ENCODE measurements around the gene SELENOI. TPM values are rescaled to one million over a fixed set of nuclear protein-coding genes. Genes with fewer than 3 reads are reported as not detected.

The SELENOI gene
- total and polyA plus RNA-seq, 8 donors = 15.9 to 34.4 (median 17.9) TPM

DNA sequence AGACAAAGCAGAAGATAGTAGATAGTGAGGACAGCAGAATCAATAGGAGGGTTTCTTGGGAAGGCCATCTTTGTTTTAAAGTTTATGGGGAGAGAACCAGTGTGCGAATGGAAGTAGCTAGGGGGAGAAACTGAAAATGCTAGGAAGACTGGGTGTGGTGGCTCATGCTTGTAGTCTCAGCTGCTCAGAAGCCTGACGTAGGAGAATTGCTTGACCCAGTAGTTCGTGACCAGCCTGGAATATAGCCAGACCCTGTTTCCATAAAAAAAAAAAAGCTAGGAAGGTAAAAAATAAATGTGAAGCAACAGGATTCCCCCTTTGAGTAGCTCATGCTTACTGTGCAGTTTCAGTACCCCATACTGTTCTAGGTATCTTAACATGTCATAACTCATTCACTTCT, 36.6 kb downstream of the SELENOI start:
- Histone ChIP-seq H3K27me3 (no peaks in the 10 kb centered on the region), H3K9me3 (no peaks in the 10 kb centered on the region), H3K4me1 (no peaks in the 10 kb centered on the region), H3K36me3 (peaks cover 0 to 50% of the 10 kb centered on the region in 2 donors), H3K4me3 (no peak overlapping the region), H3K27ac (no peak overlapping the region)
- DNase-seq (no peak), ATAC-seq (no peak)
- TF ChIP-seq, protein P1, sequence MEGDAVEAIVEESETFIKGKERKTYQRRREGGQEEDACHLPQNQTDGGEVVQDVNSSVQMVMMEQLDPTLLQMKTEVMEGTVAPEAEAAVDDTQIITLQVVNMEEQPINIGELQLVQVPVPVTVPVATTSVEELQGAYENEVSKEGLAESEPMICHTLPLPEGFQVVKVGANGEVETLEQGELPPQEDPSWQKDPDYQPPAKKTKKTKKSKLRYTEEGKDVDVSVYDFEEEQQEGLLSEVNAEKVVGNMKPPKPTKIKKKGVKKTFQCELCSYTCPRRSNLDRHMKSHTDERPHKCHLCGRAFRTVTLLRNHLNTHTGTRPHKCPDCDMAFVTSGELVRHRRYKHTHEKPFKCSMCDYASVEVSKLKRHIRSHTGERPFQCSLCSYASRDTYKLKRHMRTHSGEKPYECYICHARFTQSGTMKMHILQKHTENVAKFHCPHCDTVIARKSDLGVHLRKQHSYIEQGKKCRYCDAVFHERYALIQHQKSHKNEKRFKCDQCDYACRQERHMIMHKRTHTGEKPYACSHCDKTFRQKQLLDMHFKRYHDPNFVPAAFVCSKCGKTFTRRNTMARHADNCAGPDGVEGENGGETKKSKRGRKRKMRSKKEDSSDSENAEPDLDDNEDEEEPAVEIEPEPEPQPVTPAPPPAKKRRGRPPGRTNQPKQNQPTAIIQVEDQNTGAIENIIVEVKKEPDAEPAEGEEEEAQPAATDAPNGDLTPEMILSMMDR (IDR thresholded peaks at IDR 0.05) = no peak
- intact Hi-C loops (cut with DNase I) = no loop called here

DNA sequence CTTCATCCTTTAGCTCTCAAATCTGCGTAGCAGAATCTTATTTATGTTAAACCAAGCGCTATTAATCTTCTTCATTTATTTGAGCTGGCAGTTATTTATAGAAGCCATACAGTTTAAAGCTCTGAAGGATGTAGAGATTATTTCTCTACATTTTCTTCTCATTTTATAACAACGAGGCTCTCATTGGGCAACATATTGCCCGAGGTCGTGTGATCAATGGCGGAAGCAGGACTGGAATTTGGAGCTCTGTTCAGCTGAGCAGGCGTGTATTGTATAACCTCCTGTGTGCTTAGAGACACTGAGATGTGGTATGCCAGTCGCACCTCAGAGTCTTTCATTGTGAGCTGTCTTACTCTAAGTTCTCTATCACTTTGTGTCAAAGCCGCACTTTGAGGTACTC, 38.2 kb downstream of the SELENOI start:
- no peak overlapping the region for H3K4me3 ChIP-seq
- no peaks in the 10 kb centered on the region for H3K9me3 ChIP-seq
- H3K4me1 ChIP-seq = no peaks in the 10 kb centered on the region
- ATAC-seq = no peak
- peaks cover 0 to 47% of the 10 kb centered on the region in 2 donors for H3K36me3 ChIP-seq
- intact Hi-C loops (cut with DNase I) = no loop called here
- DNase-seq = no peak
- H3K27me3 ChIP-seq = no peaks in the 10 kb centered on the region
- no peak overlapping the region for H3K27ac ChIP-seq
- TF ChIP-seq, protein P1 (IDR thresholded peaks at IDR 0.05) = no peak

DNA sequence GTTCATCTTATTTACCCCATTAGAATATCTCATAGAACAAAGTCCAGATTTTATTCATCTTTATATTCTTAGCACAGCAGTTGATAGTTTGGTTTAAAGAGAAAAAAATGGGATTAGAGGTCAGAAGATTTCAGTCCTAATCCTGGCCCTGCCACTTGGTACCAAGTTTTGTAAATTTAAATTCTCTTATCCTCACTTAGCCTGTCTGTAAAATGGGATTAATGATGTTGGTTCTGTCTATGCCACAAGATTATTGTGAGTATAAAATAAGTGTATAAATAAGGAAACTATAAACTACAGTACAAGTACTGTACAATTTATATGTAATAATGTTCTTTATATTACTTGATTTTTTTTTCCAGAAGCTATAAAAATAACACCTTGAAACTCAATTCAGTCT, 38.7 kb downstream of the SELENOI start:
- Histone ChIP-seq H3K9me3 (no peaks in the 10 kb centered on the region), H3K27ac (no peak overlapping the region), H3K4me3 (no peak overlapping the region), H3K36me3 (peaks cover 0 to 51% of the 10 kb centered on the region in 2 donors), H3K27me3 (no peaks in the 10 kb centered on the region), H3K4me1 (no peaks in the 10 kb centered on the region)
- ATAC-seq = no peak
- intact Hi-C loops (cut with DNase I) = no loop called here
- TF ChIP-seq, protein P1 (IDR thresholded peaks at IDR 0.05) = no peak
- no peak for DNase-seq

DNA sequence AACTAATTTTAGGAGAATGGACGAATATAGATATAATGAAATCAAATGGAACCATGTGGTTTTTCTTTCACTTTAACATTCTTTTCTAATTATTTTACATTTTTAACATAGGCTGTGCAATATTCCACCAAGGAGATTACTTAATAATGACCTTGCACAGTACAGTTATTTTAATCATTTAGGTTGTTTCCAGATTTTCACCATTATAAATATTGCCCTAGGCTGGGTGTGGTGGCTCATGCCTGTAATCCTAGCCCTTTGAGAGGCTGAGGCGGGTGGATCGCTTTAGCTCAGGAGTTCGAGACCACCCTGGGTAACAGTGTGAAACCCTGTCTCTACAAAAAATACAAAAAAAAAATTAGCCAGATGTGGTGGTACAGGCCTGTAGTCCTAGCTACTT, 41.2 kb downstream of the SELENOI start:
- no peak for ATAC-seq
- TF ChIP-seq, protein P1 (IDR thresholded peaks at IDR 0.05) = no peak
- intact Hi-C loops (cut with DNase I) = no loop called here
- DNase-seq = no peak
- Histone ChIP-seq H3K9me3 (no peaks in the 10 kb centered on the region), H3K4me3 (no peak overlapping the region), H3K27me3 (no peaks in the 10 kb centered on the region), H3K27ac (no peak overlapping the region), H3K36me3 (peaks cover 0 to 53% of the 10 kb centered on the region in 2 donors), H3K4me1 (no peaks in the 10 kb centered on the region)

DNA sequence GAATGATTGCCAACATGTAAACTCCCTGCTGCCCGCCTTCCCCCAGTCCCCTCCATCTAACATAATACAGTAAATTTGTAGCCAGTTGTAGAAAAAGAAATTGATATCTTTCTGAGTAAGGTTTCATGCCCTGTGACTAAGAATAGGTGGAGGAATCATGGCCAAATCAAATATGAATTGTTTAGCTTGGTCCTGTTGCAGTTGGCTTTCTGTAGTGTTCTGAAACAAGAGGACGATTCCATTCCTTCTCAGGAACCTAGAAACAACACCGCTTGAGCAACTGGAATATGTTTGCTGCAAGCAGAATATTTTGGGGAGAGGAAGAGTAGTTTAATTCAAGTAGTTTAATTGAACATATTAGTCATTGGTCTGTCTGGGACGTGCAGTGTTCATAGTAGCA, 48.8 kb downstream of the SELENOI start:
- Histone ChIP-seq H3K27ac (no peak overlapping the region), H3K9me3 (no peaks in the 10 kb centered on the region), H3K4me1 (no peaks in the 10 kb centered on the region), H3K27me3 (no peaks in the 10 kb centered on the region), H3K36me3 (peaks cover 0 to 25% of the 10 kb centered on the region in 2 donors), H3K4me3 (no peak overlapping the region)
- DNase-seq (no peak), ATAC-seq (no peak)
- TF ChIP-seq, protein P1 (IDR thresholded peaks at IDR 0.05) = no peak
- intact Hi-C loops (cut with DNase I) = no loop called here

All from left lung (tissue), 10 donors.